HG02884 (cell line): ENCODE results near the gene RAPGEF1.

ENCODE experiments used
- ATAC-seq: cut with Tn5 transposase; IDR thresholded peaks from one replicate; pipeline ENCODE4 v1.9.1; 2021; ENCODE audit warnings: mild to moderate bottlenecking, moderate library complexity; ENCODE audit not compliant: unreplicated experiment

The RAPGEF1 gene

GRCh38 chr9:131628459-131629225, 111.2 kb downstream of the RAPGEF1 start:
- no peak for ATAC-seq

GRCh38 chr9:131627648-131628458, 112.0 kb downstream of the RAPGEF1 start:
- no peak for ATAC-seq

- ATAC-seq = no peak
These were observed 112.6 kb downstream of the RAPGEF1 start for GRCh38 chr9:131627326-131627647.

GRCh38 chr9:131625790-131626670, 113.8 kb downstream of the RAPGEF1 start:
- no peak for ATAC-seq

- no peak for ATAC-seq
These were observed 114.4 kb downstream of the RAPGEF1 start for GRCh38 chr9:131625508-131625787.

GRCh38 chr9:131624636-131625507, 115.0 kb downstream of the RAPGEF1 start:
- ATAC-seq = no peak

- no peak for ATAC-seq
These were observed 116.1 kb downstream of the RAPGEF1 start for GRCh38 chr9:131623655-131624330.

- no peak for ATAC-seq
These were observed 117.4 kb downstream of the RAPGEF1 start for GRCh38 chr9:131622523-131622922.

GRCh38 chr9:131621551-131622358, 118.1 kb downstream of the RAPGEF1 start:
- no peak for ATAC-seq

GRCh38 chr9:131620764-131621520, 118.9 kb downstream of the RAPGEF1 start:
- ATAC-seq = no peak

GRCh38 chr9:131619680-131620079, 120.2 kb downstream of the RAPGEF1 start:
- no peak for ATAC-seq

- ATAC-seq = no peak
These were observed 121.1 kb downstream of the RAPGEF1 start for GRCh38 chr9:131618785-131619184.

GRCh38 chr9:131618071-131618479, 121.8 kb downstream of the RAPGEF1 start:
- ATAC-seq = no peak

GRCh38 chr9:131617611-131618010, 122.3 kb downstream of the RAPGEF1 start:
- ATAC-seq = no peak

GRCh38 chr9:131616983-131617604, 122.8 kb downstream of the RAPGEF1 start:
- no peak for ATAC-seq

GRCh38 chr9:131614340-131614915, 125.4 kb downstream of the RAPGEF1 start:
- no peak for ATAC-seq

- no peak for ATAC-seq
These were observed 126.0 kb downstream of the RAPGEF1 start for GRCh38 chr9:131613921-131614320.

- ATAC-seq = no peak
These were observed 127.0 kb downstream of the RAPGEF1 start for GRCh38 chr9:131612851-131613250.
